Naive B cell (primary cell): Measurements from ENCODE around the gene ABLIM3. TPM values are rescaled to one million over a fixed set of nuclear protein-coding genes. Genes with fewer than 3 reads are reported as not detected.

ENCODE experiments used
- ATAC-seq, 2 donors: fragments of 150-1000 bp; cut with Tn5 transposase; 2 replicates each; pipeline ENCODE4 v1.10.0; 2021; ENCODE audit warnings: low read depth in 2 of 2, mild to moderate bottlenecking in 2 of 2, moderate library complexity in 2 of 2
- DNase-seq: peaks from one replicate; pipeline ENCODE4 v3.0.0; 2022
- H3K27ac Mint-ChIP-seq, 6 donors: one replicate each; pipeline ENCODE4 v1.8.0; 2020 to 2022; ENCODE audit warnings: mild to moderate bottlenecking in 6 of 6, mixed read lengths in 6 of 6, moderate library complexity in 5 of 6, inconsistent platforms in 2 of 6
- H3K27me3 Mint-ChIP-seq, 3 donors: one replicate each; pipeline ENCODE4 v1.8.0; 2021 to 2022; ENCODE audit warnings: mixed read lengths in 3 of 3, mild to moderate bottlenecking in 1 of 3
- H3K36me3 Mint-ChIP-seq, 2 donors: one replicate each; pipeline ENCODE4 v1.8.0; 2020 to 2022; ENCODE audit warnings: mixed read lengths in 2 of 2, inconsistent platforms in 1 of 2, mild to moderate bottlenecking in 1 of 2
- H3K4me1 Mint-ChIP-seq, 3 donors: one replicate each; pipeline ENCODE4 v1.8.0; 2020 to 2022; ENCODE audit warnings: mixed read lengths in 3 of 3, inconsistent platforms in 1 of 3, mild to moderate bottlenecking in 1 of 3, moderate library complexity in 1 of 3
- H3K4me3 Mint-ChIP-seq, 8 donors: one replicate each; pipeline ENCODE4 v1.8.0; 2020 to 2022; ENCODE audit warnings: mild to moderate bottlenecking in 8 of 8, mixed read lengths in 8 of 8, moderate library complexity in 8 of 8, inconsistent platforms in 2 of 8
- H3K9me3 Mint-ChIP-seq, 7 donors: one replicate each; pipeline ENCODE4 v1.8.0; 2020 to 2022; ENCODE audit warnings: mixed read lengths in 7 of 7, mild to moderate bottlenecking in 5 of 7, inconsistent platforms in 2 of 7, moderate library complexity in 1 of 7
- polyA plus RNA-seq, 6 donors: library from polyadenylated mRNA; unstranded; fragments of 300-500 nt; fragmentation: Illumina TruSeq; gene quantifications; one replicate each; pipeline ENCODE4 v1.2.3, GENCODE V29; 2021; ENCODE audit warnings: low read depth in 6 of 6

The ABLIM3 gene
- polyA plus RNA-seq, 6 donors from 2014 or later = 0.17 to 0.74 (median 0.21) TPM; not detected in 3

DNA sequence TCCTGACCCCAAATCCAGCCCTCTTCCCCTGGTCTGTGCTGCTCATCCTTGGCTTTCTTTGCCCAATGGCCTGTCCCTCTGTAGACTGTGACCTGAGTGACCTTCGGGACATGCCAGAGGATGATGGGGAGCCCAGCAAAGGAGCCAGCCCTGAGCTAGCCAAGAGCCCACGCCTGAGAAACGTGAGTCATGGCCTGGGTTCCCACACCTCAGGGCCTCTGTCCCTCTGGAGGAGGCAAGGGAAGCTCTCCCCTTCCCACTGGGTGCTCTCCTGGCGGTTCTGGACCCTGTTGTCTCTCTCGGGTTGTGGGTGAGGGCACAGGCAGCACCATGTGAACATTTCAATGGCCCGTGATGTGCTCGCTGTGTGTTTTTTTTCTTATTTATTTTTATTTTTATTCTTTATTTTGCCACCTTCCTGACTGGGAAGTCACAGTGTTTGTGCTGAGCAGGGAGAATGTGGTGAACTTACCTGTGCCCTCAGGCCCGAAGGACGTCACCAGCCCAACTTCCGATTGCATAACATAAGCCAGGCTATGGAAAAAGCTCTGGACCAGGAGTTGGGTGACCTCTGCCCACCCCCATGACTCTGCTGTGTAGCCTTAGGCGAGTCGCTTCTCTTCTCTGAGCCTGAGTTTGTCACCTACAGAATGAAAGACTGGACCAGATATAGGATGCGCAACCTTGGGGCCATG lies 159.9 kb downstream of the ABLIM3 start:
- peaks cover 24 to 42% (median 30%) of the 10 kb centered on the region in 3 donors for H3K27me3 Mint-ChIP-seq
- H3K27ac Mint-ChIP-seq = no peak overlapping the region
- H3K4me3 Mint-ChIP-seq = no peak overlapping the region
- H3K4me1 Mint-ChIP-seq = peaks cover 0 to 12% (median 5%) of the 10 kb centered on the region in 3 donors
- no peaks in the 10 kb centered on the region for H3K9me3 Mint-ChIP-seq
- DNase-seq = no peak
- H3K36me3 Mint-ChIP-seq = no peaks in the 10 kb centered on the region
- no peak for ATAC-seq

DNA sequence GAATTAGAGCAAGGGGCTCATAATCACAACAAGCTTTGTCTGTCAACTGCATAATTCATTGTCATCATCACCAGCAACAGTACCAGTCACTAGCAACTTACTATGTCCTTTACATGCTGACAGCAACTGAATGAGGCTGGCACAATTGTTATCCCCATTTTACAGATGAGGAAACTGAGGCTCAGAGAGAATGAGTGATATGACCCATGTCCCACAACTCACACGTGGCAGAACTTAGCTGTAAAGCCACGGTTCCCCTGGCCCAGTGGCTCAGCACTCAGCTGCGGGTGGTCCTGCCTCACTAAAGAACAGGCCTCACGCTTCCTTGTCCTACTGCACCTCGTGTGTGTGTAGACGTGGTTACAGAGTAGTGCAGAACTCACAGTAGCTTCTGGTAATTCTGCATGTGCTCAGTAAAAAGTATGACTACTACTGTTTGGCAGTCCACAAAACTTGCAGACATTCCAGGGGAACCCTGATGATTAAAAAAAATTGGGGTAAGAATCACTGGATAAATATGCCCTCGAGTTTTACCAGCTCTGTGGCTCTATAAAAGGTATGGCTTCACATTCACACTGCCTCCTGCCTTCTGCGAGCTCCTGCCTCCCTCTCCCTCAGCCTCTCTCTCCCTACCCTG lies 160.6 kb downstream of the ABLIM3 start:
- Mint-ChIP-seq H3K4me3 (no peak overlapping the region), H3K27ac (no peak overlapping the region), H3K36me3 (no peaks in the 10 kb centered on the region), H3K9me3 (no peaks in the 10 kb centered on the region), H3K4me1 (peaks cover 0 to 6% (median 5%) of the 10 kb centered on the region in 3 donors), H3K27me3 (peaks cover 24 to 42% (median 30%) of the 10 kb centered on the region in 3 donors)
- ATAC-seq (no peak), DNase-seq (no peak)

DNA sequence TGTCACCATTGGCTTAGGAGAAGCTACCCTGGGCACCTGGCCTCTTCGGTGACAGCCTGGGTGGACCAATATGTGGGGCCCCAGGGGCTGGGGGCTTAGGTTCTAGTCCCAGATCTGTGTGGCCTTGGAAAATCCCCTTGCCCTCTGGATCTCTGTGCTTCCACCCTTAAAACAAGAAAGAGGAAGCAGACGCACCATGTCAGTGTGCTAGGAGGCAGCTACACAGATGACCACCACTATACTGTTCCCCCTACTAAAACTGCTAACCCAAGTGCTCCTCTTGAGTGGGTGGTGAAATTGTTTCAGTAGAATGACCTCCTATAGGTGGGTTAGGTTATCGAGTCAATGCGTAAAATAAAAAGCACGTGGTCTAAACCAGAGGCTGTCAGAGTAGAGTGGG lies 161.3 kb downstream of the ABLIM3 start:
- Mint-ChIP-seq H3K4me3 (no peak overlapping the region), H3K9me3 (no peaks in the 10 kb centered on the region), H3K4me1 (peaks cover 0 to 6% (median 5%) of the 10 kb centered on the region in 3 donors), H3K27me3 (peaks cover 24 to 42% (median 30%) of the 10 kb centered on the region in 3 donors), H3K36me3 (no peaks in the 10 kb centered on the region), H3K27ac (no peak overlapping the region)
- ATAC-seq (no peak), DNase-seq (no peak)

DNA sequence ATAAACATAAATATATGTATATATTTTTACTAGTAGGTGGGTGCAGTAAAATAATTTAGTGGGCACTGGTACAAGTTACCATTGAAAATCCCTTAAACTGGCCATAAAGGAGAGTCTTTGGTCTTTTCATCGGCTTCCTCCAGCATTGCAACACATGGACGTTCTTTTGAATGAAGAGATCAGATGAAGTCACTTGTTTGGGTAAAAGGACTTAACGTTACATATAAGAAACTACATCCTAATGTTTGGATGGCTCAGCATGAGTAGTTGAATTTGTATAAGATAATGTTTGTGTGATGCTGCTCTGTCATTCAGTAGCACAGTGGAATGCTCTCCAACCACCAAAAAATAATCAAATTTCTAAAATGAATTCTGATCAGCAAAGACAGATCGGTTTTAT lies 161.9 kb downstream of the ABLIM3 start:
- H3K9me3 Mint-ChIP-seq = no peaks in the 10 kb centered on the region
- no peak overlapping the region for H3K27ac Mint-ChIP-seq
- ATAC-seq = no peak
- no peak for DNase-seq
- peaks cover 0 to 6% (median 5%) of the 10 kb centered on the region in 3 donors for H3K4me1 Mint-ChIP-seq
- H3K4me3 Mint-ChIP-seq = no peak overlapping the region
- H3K27me3 Mint-ChIP-seq = peaks cover 24 to 42% (median 30%) of the 10 kb centered on the region in 3 donors
- no peaks in the 10 kb centered on the region for H3K36me3 Mint-ChIP-seq

DNA sequence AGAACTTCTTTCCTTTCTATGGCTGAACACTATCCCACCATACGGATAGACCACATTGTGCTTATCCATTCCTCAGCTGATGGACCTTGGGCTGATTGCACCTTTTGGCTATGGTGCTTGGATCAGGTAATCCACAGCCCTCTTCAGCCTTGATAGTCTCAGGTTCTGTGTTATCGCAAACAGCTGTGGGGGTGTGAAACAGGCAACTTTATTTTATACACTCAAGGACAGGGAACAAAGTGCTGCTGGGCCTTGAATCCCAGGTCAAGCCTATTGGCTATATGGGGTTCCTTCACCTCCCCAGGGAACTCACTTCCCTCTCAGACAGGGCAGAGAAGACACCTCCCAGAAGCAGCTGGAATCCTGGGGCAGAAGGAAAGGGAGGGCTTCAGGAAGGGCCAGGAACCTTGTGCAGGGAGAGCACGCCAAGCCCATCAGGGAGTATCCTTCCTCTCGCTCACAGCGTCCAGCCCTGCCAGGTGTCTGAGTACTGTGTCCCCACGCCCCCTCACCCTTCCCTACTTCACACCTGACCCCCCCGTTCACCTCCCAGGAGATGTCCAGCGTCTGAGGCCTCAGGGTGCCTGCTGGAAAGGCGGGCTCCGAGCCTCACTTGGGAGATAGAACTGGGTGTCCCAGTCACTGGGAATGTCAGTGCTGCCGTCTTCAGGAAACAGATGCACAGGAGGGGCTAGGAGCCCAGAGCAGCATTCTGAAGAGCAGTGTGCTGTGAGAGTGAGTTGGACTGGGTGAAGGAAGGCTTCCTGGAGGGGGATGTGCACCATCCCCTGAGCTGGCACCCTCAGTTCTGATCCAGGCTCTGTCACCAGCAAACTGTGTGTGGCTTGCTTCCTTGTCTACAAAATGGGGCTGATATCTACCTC lies 163.1 kb downstream of the ABLIM3 start:
- ATAC-seq = no peak
- Mint-ChIP-seq H3K4me1 (peaks cover 0 to 5% (median 5%) of the 10 kb centered on the region in 3 donors), H3K9me3 (no peaks in the 10 kb centered on the region), H3K4me3 (no peak overlapping the region), H3K36me3 (no peaks in the 10 kb centered on the region), H3K27me3 (peaks cover 21 to 32% (median 24%) of the 10 kb centered on the region in 3 donors), H3K27ac (no peak overlapping the region)
- DNase-seq = no peak

DNA sequence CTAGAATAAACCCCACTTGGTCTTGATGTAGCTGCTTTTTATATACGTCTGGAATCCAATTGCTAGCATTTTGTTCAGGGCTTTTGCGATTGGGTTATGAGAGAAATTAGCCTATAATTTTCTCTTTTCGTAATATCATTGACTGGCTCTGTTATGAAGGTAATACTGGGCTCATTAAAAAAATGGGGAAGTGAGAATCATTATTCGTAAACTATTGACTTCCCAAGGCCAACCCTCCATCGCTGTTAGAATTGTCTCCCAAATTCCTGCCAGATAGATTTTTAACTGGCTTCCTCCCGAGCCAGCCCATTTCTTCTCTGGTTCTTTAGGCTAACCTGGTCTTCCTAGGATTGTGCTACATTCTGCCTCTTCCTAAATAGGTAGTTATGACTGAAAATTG lies 168.1 kb downstream of the ABLIM3 start:
- H3K4me1 Mint-ChIP-seq = no peaks in the 10 kb centered on the region
- no peaks in the 10 kb centered on the region for H3K9me3 Mint-ChIP-seq
- H3K27ac Mint-ChIP-seq = no peak overlapping the region
- H3K27me3 Mint-ChIP-seq = no peaks in the 10 kb centered on the region
- no peak overlapping the region for H3K4me3 Mint-ChIP-seq
- H3K36me3 Mint-ChIP-seq = no peaks in the 10 kb centered on the region
- ATAC-seq = no peak
- DNase-seq = no peak

Other genes with a start within 250 kb of the ABLIM3 start
- gene SH3TC2, start 78.4 kb upstream of the ABLIM3 start, polyA plus RNA-seq = under 1 TPM in 1 of 6 donors, not detected in 5; 0.11 TPM
- gene AFAP1L1, start 130.4 kb downstream of the ABLIM3 start, polyA plus RNA-seq = under 1 TPM in 2 of 6 donors, not detected in 4; 0.27 to 0.31 TPM
- gene GRPEL2, start 204.0 kb downstream of the ABLIM3 start, polyA plus RNA-seq = 1 to 10 TPM in 5 of 6 donors, under 1 TPM in 1; 0.49 to 3.4 (median 2.0) TPM
- gene PCYOX1L, start 216.6 kb downstream of the ABLIM3 start, polyA plus RNA-seq = 1 to 10 TPM; 5.4 to 9.2 (median 8.0) TPM
- gene IL17B, start 237.8 kb downstream of the ABLIM3 start, polyA plus RNA-seq = not detected